Measurements from ENCODE around the gene GNB3. TPM values are rescaled to one million over a fixed set of nuclear protein-coding genes. Genes with fewer than 3 reads are reported as not detected.
"Not testable (repeated sequence)": the region's sequence is repeated elsewhere in the genome, so short reads cannot be mapped to it uniquely, and the experiment has no call there.

GNB3 gene
- total RNA-seq, 1 donor from 2014 or later = 5.2 TPM

- Histone ChIP-seq H3K36me3 (peaks cover 0 to 47% of the 10 kb centered on the region in 2 donors), H3K27ac (peak overlapping the region; percentile 93), H3K4me1 (peaks cover 46% of the 10 kb centered on the region), H3K4me3 (peak overlapping the region; percentile 92 to 99), H3K9me3 (no peaks in the 10 kb centered on the region), H3K27me3 (no peaks in the 10 kb centered on the region)
- intact Hi-C loops (cut with DNase I) = loop anchor here (5.0 kb wide), 1 partner anchor 60 kb away; the partner anchor contains the start of gene ATN1
- no peak for DNase-seq (ENCODE audit: extremely low spot score in 2 of 2)
- no peak for TF ChIP-seq POLR2AphosphoS5 (IDR thresholded peaks at IDR 0.05; ENCODE audit: insufficient read depth in 1 of 2, low read depth in 1 of 2)
- TF ChIP-seq POLR2A (IDR thresholded peaks at IDR 0.05) = no peak
- TF ChIP-seq CTCF (IDR thresholded peaks at IDR 0.05) = no peak
Observed at GRCh38 chr12:6866920-6867412, 26.2 kb downstream of the GNB3 start.

GRCh38 chr12:6867413-6868210, 26.9 kb downstream of the GNB3 start, which contains the start of gene TPI1:
TSS of gene TPI1 (plus strand) at chr12:6867531. CDS start at chr12:6867567, 36 bp downstream.
- peak within 1 kb of the TSS; percentile 93 for H3K27ac ChIP-seq
- peaks cover 49% of the 10 kb centered on the region for H3K4me1 ChIP-seq
- no peaks in the 10 kb centered on the region for H3K27me3 ChIP-seq
- DNase-seq (ENCODE audit: extremely low spot score in 2 of 2) = no peak
- peaks cover 0 to 40% of the 10 kb centered on the region in 2 donors for H3K36me3 ChIP-seq
- no peaks in the 10 kb centered on the region for H3K9me3 ChIP-seq
- H3K4me3 ChIP-seq = peak within 1 kb of the TSS; percentile 92 to 99
- intact Hi-C loops (cut with DNase I) = loop anchor here (5.0 kb wide), 1 partner anchor 60 kb away; the partner anchor contains the start of gene ATN1
- TF ChIP-seq POLR2AphosphoS5 (IDR thresholded peaks at IDR 0.05; ENCODE audit: insufficient read depth in 1 of 2, low read depth in 1 of 2) (peak in 1 of 2 donors; percentile 97), POLR2A (IDR thresholded peaks at IDR 0.05) (peak in 1 of 2 donors; percentile 97), CTCF (IDR thresholded peaks at IDR 0.05) (peak; percentile 8 to 22 (median 17))

GRCh38 chr12:6868211-6869048, 27.7 kb downstream of the GNB3 start:
- H3K27me3 ChIP-seq = no peaks in the 10 kb centered on the region
- intact Hi-C loops (cut with DNase I) = loop anchor here (5.0 kb wide), 1 partner anchor 59 kb away; the partner anchor contains the start of gene ATN1
- TF ChIP-seq POLR2AphosphoS5 (IDR thresholded peaks at IDR 0.05; ENCODE audit: insufficient read depth in 1 of 2, low read depth in 1 of 2) (no peak), CTCF (IDR thresholded peaks at IDR 0.05) (no peak), POLR2A (IDR thresholded peaks at IDR 0.05) (no peak)
- H3K36me3 ChIP-seq = peaks cover 0 to 32% of the 10 kb centered on the region in 2 donors
- no peaks in the 10 kb centered on the region for H3K9me3 ChIP-seq
- peak overlapping the region; percentile 93 for H3K27ac ChIP-seq
- peaks cover 49% of the 10 kb centered on the region for H3K4me1 ChIP-seq
- DNase-seq (ENCODE audit: extremely low spot score in 2 of 2) = no peak
- peak overlapping the region; percentile 92 to 99 for H3K4me3 ChIP-seq

- DNase-seq (ENCODE audit: extremely low spot score in 2 of 2) = no peak
- peaks cover 49% of the 10 kb centered on the region for H3K4me1 ChIP-seq
- H3K9me3 ChIP-seq = no peaks in the 10 kb centered on the region
- H3K27ac ChIP-seq = peak overlapping the region; percentile 93
- intact Hi-C loops (cut with DNase I) = loop anchor here (5.0 kb wide), 1 partner anchor 58 kb away; the partner anchor contains the start of gene ATN1
- no peaks in the 10 kb centered on the region for H3K27me3 ChIP-seq
- H3K36me3 ChIP-seq = peaks cover 0 to 24% of the 10 kb centered on the region in 2 donors
- TF ChIP-seq POLR2AphosphoS5 (IDR thresholded peaks at IDR 0.05; ENCODE audit: insufficient read depth in 1 of 2, low read depth in 1 of 2) (peak; percentile 31 to 55), POLR2A (IDR thresholded peaks at IDR 0.05) (no peak), CTCF (IDR thresholded peaks at IDR 0.05) (peak; percentile 79 to 90 (median 88))
- peak overlapping the region; percentile 92 to 99 for H3K4me3 ChIP-seq
Observed at GRCh38 chr12:6869049-6870021, 28.6 kb downstream of the GNB3 start.

GRCh38 chr12:6870304-6870703, 29.6 kb downstream of the GNB3 start:
- H3K4me3 ChIP-seq; H3K27ac ChIP-seq; H3K9me3 ChIP-seq; H3K27me3 ChIP-seq; DNase-seq (ENCODE audit: extremely low spot score in 2 of 2); intact Hi-C loops (cut with DNase I): not testable (repeated sequence)
- Histone ChIP-seq H3K4me1 (peaks cover 49% of the 10 kb centered on the region), H3K36me3 (peaks cover 0 to 15% of the 10 kb centered on the region in 2 donors)
